ENCODE results near the gene MORN3. TPM values are rescaled to one million over a fixed set of nuclear protein-coding genes. Genes with fewer than 3 reads are reported as not detected.

MORN3 gene
- total and polyA plus RNA-seq, 9 of the 15 experiments (the other 6 are each of a cell fraction or from before 2014, with no cell fraction given) = 0.09 to 0.27 (median 0.20) TPM

GRCh38 chr12:121626853-121627640, 42.4 kb downstream of the MORN3 start (continued):
- TF ChIP-seq ZNF140 (CRISPR knock-in tag; IDR thresholded peaks at IDR 0.05) (no peak), CHD2 (IDR thresholded peaks at IDR 0.05; ENCODE audit: low read depth, low read length) (peak; percentile 16; the same call in 1 of the 2 replicates), CBX8 (IDR thresholded peaks at IDR 0.05; ENCODE audit: borderline replicate concordance, extremely low read depth, low read depth, low read length, poor library complexity, severe bottlenecking) (no peak), HMG20A (CRISPR knock-in tag; conservative IDR thresholded peaks at IDR 0.05) (no peak), ZNF740 (CRISPR knock-in tag; IDR thresholded peaks at IDR 0.05) (no peak), ZNF740 (tag; IDR thresholded peaks at IDR 0.05) (no peak), IRF2 (CRISPR knock-in tag; IDR thresholded peaks at IDR 0.05) (no peak), NR2C2 (CRISPR knock-in tag; IDR thresholded peaks at IDR 0.05) (no peak), NR2C2 (tag; IDR thresholded peaks at IDR 0.05) (peak; percentile 57), TCF7L2 (IDR thresholded peaks at IDR 0.05; ENCODE audit: low read depth, low read length) (no peak), PCBP1 (IDR thresholded peaks at IDR 0.05; ENCODE audit: low read depth, low read length, poor library complexity, severe bottlenecking) (peak; percentile 38), FIP1L1 (IDR thresholded peaks at IDR 0.05; ENCODE audit: low read depth, low read length, poor library complexity, severe bottlenecking) (peak; percentile 50), MBD2 (IDR thresholded peaks at IDR 0.05; ENCODE audit: borderline replicate concordance, low read depth) (no peak), EGR1 (conservative IDR thresholded peaks at IDR 0.05) (0 out of 2 replicates have a peak, but pooled peaks have one; percentile 9), HDAC6 (IDR thresholded peaks at IDR 0.05; ENCODE audit: low read depth, low read length) (no peak), ZNF507 (tag; conservative IDR thresholded peaks at IDR 0.05) (no peak), E2F3 (CRISPR knock-in tag; IDR thresholded peaks at IDR 0.05) (no peak), EP400 (IDR thresholded peaks at IDR 0.05) (peak; percentile 49), KAT8 (IDR thresholded peaks at IDR 0.05; ENCODE audit: low read depth) (no peak), VEZF1 (CRISPR knock-in tag; IDR thresholded peaks at IDR 0.05) (peak; percentile 51; the same call in 1 of the 2 replicates), HMGN3 (IDR thresholded peaks at IDR 0.05; ENCODE audit: borderline replicate concordance, extremely low read depth, insufficient read length, low read depth, low read length) (no peak), U2AF2 (optimal IDR thresholded peaks at IDR 0.05; ENCODE audit: low read depth, low read length) (no peak)
- TF ChIP-seq, protein P1, sequence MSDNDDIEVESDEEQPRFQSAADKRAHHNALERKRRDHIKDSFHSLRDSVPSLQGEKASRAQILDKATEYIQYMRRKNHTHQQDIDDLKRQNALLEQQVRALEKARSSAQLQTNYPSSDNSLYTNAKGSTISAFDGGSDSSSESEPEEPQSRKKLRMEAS (CRISPR knock-in tag; IDR thresholded peaks at IDR 0.05) = peak; percentile 49
- TF ChIP-seq, protein P2, sequence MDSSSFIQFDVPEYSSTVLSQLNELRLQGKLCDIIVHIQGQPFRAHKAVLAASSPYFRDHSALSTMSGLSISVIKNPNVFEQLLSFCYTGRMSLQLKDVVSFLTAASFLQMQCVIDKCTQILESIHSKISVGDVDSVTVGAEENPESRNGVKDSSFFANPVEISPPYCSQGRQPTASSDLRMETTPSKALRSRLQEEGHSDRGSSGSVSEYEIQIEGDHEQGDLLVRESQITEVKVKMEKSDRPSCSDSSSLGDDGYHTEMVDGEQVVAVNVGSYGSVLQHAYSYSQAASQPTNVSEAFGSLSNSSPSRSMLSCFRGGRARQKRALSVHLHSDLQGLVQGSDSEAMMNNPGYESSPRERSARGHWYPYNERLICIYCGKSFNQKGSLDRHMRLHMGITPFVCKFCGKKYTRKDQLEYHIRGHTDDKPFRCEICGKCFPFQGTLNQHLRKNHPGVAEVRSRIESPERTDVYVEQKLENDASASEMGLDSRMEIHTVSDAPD (CRISPR knock-in tag; IDR thresholded peaks at IDR 0.05) = no peak
